Stimulated activated CD4-positive, alpha-beta T cell treated with anti-CD3 and anti-CD28 coated beads, TNF-alpha, amount 100 ng/mL, for 48 hours (primary cell): ENCODE results near the gene NLRP6.
"Not testable (repeated sequence)": the region's sequence is repeated elsewhere in the genome, so short reads cannot be mapped to it uniquely, and the experiment has no call there.

Experiments used
- DNase-seq, 3 donors: peaks; one replicate each; pipeline ENCODE4 v3.0.0-alpha.2; 2020; ENCODE audit warnings: low read depth in 3 of 3

The NLRP6 gene

DNA sequence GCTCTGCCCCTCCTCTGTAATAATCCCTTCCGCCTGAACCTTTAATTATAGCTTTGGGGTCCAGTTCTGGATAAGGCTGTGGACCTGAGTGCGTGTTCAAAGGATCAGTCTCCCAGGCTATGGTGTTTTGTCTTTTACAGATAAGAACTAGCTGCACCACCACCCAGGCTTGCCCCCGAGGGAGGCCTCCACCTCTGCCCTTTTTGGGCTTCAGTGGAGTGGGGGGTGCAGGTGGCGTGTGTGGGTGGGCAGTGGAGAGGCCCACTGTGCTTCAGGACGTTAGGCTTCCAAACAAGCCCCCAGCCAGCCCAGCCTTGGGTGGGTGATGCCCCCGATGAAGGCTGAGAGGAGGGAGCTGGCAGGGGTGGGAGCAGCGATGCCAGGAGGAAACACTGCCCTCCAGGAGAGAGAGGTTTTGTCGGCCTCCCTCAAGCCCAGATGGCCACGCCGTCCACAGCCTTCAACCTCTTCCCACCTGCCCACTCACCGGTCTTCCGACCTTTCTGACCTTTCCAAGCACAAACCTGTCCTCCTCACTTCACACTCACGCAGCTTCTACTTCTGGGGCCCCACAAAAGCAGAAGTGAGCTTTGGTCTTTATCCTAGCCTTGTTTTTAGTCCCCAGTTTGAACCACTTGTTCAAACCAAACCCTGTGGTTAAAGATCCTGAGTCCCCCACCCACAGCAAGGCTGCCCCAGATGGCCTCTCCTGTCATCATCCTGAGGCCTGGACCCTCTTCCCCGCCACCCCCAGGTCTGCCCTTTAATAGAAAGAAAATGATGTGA lies 21.1 kb upstream of the NLRP6 start:
- no peak for DNase-seq

DNA sequence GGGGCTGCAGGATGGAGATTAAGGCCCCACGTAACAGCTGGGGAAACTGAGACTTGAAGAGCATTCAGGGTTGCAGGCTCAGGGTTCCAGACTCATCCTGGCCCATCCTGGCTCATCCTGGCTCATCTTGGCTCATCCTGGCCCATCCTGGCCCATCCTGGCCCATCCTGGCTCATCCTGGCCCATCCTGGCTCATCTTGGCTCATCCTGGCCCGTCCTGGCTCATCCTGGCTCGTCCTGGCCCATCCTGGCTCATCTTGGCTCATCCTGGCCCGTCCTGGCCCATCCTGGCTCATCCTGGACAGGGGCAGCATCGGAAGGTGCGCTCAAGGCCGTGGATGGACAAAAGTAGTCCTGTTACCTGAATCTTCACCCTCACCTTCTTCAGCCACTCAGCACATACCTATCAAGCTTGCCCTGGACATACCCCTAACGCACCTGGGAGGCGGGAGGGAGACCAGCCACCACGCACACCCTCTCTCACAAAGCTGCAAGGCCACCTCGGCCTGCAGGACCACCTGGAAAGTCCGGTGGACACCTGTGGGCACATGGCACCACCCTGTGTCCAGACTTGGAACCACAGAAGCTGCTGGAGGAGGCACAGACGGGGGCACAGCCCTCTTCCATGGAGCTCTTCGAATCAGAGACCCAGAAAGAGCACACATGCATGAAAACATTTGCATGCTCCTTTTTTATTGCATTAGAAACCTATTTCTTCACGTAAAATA lies 20.3 kb upstream of the NLRP6 start:
- DNase-seq = no peak

DNA sequence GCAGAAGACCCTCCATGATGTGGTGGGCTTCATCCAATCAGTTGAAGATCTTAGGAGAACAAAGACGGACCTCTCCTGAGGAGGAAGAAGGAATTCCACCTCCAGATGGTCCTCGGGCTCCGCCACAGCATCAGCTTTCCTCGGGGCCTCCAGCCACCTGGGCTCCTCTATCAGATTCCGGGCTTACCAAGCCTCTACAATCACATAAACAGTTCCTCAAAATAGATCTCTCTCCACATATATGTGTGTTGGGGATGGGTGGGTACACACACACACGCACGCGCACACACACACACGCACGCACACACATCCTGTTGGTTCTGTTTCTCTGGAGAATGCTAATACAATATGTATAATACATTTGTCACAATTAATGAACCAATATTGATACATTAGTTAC lies 18.8 kb upstream of the NLRP6 start:
- DNase-seq = no peak

DNA sequence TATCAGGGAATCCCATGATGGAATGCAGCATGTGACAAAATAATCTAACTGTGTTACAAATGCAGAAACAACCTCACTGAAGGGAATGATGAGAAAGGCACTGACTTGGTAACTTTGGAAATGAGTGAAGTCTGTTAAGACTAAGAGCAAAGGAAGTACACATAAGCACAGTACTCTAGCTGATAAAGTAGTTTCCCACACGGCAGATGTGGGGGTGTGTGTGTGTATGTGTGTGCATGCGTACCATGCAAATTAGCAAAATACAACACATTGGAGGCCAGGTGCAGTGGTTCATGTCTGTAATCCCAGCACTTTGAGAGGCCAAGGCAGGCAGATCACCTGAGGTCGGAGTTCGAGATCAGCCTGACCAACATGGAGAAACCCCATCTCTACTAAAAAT lies 16.6 kb upstream of the NLRP6 start:
- DNase-seq = no peak

DNA sequence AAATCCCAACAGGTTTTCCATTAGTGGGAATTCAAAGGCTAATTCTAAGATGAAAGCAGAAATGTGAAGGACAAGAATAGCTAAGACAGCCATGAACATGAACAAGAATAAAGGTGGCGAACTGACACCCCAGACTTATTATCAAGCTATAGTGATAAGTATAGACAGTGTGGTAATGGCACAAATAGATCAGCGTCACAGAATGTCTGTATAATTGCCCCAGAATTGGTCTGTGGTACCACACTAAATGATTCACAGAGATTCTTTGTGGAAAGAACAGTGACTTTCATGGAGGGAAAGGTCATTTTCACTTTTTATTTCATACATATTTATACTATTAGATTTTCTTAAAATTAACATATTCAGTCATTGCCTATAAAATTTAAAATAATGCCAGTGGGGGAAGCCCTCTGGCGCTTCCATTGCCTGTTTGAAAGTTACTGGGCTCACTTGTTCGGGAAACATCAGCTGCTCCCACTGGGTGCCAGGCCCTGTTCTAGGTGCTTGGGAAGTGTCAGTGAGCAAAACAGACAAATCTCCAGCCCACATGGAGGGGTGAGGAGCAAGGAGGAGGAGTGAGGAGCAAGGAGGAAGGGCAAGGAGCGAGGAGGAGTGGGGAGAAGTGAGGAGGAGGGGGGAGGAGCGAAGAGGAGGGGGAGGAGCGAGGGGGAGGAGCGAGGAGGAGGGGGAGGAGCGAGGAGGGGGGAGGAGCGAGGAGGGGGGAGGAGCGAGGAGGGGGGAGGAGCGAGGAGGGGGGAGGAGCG lies 11.3 kb upstream of the NLRP6 start:
- no peak for DNase-seq

DNA sequence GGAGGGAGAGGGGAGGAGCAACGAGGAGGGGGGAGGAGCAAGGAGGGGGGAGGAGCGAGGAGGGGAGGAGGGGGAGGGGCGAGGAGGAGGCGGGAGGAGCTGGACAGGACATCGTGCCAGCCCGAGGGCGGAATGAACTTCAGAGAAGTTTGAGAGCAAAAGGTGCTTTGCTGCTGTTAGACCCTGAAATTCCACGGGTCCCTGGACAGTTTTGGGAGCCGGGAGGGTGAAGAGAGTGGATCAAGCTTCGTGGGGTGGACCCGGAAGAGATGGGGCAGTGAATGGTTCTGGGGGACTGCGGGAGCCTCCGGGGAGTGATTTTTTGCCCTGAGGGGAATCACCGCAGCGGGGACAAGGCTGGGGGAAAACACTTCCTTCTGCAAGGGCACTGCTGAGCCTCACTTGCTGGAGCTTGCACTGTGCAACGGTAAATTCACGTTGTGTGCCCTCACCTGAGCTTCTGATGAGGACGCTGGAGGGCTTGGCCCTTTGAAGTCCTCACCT lies 10.7 kb upstream of the NLRP6 start:
- DNase-seq = no peak

DNA sequence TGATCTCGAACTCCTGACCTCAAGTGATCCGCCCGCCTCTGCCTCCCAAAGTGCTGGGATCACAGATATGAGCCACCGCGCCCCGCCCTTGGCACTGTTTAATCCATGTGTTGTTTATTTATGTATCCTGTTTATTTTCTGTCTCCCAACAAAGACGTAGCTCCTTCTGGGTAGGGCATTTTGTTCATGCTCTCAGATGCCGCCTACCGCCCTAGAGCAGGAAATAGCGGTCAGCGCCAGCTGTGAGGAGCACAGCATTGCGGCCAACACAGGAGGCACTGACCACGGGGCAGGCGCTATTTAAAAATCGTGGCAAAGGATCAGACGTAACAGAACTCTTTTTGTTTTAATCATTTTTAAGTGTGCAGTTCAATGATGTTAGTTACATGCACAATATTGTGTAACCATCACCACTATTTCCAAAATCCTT lies 9.5 kb upstream of the NLRP6 start:
- DNase-seq = not testable (repeated sequence)

DNA sequence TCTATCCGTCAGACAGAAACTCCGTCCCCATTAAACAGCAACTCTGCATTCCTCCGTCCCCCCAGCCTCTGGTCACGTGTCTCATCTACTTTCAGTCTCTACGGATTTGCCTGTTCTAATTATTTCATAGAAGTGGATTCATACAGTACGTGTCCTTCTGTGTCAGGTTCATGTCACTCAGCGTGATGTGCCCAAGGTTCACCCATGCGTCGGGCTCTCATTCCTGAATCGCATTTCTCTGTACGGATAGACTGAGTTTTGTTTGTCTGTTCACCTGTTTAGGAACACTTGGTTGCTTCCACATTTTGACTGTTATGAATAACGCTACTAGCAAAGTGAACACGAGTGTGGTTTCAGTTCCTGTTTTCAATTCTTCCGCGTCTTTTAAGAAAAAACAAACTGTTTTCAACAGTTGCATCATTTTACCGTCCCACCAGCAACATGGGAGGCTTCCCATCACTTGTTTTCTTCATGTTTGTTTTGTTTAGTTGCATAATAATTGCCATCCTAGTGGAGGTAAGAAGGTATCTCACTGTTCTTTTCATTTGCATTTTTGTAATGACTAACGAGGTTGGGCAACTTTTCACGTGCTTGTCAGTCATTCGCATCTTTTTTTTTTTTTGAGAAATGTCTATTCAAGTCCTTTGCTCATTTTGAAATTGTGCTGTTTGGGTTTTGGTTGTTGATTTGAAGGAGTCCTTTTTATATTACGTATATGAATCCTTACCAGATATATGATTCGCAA lies 8.9 kb upstream of the NLRP6 start:
- DNase-seq = no peak

DNA sequence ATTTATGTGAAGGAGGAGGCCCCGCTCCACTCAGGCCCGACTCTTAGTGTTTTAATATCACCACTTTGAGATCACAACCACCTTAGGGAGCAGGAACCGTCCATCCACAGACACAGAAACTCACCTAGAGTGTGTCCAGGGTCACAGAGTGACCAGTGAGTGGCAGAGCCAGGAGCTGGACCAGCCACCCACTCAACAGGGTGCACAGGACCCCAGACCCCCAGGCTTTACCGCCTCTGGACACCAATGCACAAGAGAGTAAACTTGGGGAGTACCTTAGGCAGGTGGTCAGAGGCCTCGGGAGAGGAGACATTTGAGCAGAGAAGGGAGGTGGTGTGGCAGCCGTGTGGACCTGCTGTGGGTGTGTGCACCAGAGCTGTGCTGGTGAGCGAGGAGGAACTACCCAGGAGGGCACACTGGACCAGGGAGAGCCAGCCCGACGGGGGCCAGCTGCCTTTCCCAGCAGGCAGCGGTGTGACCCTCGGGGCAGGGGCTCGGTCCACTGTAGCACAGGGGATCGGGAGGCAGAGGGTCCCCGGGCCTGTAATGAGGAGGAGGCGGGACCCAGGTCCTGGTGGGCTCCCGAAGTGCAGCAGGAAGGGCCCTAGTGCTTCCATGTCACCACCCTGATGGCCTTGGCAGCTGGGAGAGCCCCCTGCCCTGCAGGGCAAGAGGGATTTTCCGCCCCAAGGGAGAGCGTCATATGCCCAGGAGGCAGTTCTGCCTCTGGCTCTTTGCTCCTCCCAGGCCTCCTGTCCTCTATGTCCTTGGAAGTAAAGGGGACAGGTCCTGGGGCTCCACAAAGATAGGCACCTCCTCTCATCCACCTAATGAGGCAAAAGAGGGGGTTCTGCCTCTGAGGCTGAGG lies 7.5 kb upstream of the NLRP6 start:
- DNase-seq = no peak

DNA sequence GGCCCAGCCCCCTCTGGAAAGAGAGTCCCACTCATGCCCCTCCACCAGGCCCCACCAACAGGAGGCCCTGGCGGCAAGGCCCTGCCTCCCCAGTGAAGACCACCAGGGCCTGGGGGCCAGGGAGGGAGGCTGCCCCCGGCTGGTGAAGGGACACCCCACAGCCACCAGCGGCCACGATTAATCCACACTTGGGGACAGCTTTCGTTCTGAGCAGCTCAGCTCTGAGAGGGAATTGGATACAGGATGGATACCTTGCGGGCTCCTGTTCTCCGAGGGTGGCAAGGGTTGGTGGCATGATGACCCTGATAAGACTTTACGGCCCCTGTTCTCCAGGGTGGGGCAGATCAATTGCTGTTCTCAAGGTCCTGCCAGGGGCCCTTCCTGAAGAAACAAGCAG lies 6.9 kb upstream of the NLRP6 start:
- no peak for DNase-seq

DNA sequence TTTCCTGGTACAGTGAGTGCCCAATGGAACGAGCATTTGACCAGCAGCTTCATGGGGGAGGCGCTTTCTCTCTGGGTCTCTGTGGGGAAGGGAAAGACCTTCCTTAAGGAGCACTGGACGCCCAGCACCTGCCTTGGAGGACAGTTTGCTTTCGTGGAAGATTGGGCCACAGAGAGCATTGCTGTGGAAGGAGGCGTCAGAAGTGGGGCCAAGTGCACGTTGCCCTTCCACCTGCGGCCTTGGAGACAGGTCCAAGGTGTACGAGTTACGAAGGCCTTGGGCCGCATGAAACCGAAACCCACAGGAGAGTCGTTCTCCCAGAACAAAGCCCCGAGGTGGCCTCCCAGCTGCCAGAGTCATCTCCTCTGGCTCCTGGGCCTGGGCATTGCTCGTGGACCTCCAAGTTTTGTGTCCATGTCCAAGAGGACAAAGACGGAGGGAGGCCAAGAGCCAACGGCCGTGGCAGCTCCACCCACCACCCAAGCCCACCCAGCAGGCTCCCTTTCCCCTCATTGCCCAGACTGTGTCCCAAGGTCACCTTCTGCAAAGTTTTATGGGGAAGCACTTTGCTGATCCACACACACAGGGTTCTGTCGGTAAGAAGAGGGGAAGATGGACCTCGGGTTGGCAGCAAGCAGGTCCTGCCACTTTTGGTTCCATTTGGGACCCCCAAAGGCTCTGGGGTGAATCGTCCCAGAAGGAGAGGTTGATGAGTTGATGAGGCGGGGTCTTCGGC lies 5.8 kb upstream of the NLRP6 start:
- DNase-seq = no peak

DNA sequence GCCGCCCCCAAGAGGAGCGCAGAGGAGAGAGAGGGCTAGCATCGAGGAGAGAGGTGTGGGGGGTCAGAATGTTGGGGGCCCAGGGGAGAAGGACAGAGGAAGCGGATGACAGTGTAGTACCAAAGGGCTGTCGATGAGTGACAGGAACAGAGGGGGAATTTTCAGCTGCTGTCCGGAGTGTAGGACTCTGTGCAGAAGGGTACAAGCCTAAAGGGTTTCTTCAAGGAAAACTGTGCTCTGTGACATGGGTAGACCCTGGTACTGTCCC lies 5.3 kb upstream of the NLRP6 start:
- DNase-seq = no peak

DNA sequence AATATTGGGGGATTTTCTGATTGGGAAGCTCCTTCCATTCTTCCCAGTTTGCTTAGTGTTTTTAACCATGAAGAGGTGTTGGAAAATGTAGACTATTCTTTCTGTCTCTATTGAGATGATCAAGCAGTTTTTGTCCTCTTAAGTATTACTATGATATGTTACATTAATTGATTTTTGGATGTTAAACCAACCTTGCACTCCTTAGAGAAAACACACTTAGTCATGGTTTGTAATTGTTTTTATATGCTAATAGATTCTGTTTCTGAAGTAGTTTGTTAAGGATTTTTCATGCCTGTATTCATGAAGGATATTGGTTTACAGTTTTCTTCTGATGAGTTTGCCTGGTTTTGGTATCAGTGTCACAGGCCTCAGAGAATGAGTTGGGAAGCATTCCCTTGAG lies 2.0 kb upstream of the NLRP6 start:
- DNase-seq = no peak

DNA sequence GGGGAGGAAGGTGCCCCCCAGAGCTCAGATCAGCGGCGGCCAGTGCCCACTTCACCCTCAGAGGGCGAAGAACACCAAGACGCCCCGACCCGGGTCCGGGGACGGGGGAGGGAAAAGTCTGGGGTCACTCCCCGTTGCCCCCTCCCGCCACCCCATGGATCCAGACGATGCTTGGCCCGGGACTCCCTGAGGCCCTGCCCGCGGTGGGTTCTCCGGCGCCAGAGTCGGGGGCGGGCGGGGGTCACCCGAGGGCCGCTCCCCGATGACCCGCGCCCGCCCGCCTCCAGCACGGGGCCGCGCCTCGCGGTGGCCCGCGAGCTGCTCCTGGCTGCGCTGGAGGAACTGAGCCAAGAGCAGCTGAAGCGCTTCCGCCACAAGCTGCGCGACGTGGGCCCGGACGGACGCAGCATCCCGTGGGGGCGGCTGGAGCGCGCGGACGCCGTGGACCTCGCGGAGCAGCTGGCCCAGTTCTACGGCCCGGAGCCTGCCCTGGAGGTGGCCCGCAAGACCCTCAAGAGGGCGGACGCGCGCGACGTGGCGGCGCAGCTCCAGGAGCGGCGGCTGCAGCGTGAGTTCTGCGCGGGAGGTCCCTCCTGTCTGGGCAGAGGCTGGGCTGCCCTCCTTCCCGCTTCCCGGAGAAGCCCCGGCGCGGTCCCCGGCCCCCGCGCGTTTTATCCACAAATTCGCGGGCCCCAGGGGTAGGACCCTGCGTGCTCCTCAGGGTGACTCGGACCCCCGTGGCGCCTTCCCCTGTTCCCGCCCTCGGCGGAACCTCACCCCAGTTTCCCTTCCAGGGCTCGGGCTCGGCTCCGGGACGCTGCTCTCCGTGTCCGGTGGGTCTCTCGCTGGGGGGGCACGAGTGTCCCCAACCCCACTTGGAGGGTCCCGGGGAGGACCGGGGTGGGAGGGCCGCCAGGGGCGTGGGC lies 1.1 kb downstream of the NLRP6 start:
- DNase-seq = no peak

DNA sequence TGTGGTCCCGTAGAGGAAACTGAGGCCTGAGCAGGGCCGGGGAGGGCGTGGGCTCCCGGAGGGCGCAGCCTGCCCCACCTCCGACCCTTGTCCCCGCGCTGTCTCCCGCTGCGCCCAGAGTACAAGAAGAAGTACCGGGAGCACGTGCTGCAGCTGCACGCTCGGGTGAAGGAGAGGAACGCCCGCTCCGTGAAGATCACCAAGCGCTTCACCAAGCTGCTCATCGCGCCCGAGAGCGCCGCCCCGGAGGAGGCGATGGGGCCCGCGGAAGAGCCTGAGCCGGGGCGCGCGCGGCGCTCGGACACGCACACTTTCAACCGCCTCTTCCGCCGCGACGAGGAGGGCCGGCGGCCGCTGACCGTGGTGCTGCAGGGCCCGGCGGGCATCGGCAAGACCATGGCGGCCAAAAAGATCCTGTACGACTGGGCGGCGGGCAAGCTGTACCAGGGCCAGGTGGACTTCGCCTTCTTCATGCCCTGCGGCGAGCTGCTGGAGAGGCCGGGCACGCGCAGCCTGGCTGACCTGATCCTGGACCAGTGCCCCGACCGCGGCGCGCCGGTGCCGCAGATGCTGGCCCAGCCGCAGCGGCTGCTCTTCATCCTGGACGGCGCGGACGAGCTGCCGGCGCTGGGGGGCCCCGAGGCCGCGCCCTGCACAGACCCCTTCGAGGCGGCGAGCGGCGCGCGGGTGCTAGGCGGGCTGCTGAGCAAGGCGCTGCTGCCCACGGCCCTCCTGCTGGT lies 1.9 kb downstream of the NLRP6 start:
- no peak for DNase-seq

DNA sequence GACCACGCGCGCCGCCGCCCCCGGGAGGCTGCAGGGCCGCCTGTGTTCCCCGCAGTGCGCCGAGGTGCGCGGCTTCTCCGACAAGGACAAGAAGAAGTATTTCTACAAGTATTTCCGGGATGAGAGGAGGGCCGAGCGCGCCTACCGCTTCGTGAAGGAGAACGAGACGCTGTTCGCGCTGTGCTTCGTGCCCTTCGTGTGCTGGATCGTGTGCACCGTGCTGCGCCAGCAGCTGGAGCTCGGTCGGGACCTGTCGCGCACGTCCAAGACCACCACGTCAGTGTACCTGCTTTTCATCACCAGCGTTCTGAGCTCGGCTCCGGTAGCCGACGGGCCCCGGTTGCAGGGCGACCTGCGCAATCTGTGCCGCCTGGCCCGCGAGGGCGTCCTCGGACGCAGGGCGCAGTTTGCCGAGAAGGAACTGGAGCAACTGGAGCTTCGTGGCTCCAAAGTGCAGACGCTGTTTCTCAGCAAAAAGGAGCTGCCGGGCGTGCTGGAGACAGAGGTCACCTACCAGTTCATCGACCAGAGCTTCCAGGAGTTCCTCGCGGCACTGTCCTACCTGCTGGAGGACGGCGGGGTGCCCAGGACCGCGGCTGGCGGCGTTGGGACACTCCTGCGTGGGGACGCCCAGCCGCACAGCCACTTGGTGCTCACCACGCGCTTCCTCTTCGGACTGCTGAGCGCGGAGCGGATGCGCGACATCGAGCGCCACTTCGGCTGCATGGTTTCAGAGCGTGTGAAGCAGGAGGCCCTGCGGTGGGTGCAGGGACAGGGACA lies 2.7 kb downstream of the NLRP6 start:
- no peak for DNase-seq

DNA sequence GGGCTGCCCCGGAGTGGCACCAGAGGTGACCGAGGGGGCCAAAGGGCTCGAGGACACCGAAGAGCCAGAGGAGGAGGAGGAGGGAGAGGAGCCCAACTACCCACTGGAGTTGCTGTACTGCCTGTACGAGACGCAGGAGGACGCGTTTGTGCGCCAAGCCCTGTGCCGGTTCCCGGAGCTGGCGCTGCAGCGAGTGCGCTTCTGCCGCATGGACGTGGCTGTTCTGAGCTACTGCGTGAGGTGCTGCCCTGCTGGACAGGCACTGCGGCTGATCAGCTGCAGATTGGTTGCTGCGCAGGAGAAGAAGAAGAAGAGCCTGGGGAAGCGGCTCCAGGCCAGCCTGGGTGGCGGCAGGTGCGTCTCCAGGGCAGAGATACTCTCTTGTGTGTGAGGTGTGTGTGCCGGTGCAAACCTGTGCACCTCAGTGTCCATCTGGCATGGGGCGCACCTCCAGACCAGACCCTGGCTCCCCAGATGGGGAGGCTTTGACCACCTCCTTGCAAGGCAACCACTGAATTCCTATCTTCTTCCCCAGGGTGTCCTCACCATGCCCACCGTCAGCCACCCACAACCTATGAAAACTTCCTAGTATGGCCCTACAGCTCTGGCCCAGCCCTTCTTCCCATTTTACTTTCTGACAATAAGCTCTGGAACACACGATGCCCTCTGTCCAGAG lies 3.4 kb downstream of the NLRP6 start:
- no peak for DNase-seq
